ENCODE measurements around the gene PXYLP1.

PXYLP1 gene

DNA sequence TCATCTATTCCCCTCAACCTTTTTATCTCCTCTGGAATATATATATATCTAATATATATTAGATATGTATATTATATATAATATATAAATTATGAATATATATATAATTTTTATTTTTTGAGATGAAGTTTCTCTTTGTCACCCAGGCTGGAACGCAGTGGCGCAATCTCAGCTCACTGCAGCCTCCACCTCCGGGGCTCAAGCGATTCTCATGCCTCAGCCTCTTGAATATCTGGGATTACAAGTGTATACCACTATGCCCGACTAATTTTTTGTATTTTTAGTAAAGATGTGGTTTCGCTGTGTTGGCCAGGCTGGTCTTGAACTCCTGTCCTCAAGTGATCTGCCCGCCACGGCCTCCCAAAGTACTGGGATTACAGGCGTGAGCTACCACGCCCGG, 22.2 kb downstream of the PXYLP1 start:
- Histone ChIP-seq H3K36me3 (ENCODE audit: control insufficient read depth, low read length) (no peaks in the 10 kb centered on the region), H3K27me3 (ENCODE audit: control insufficient read depth, low read length) (no peaks in the 10 kb centered on the region), H3F3A (ENCODE audit: control insufficient read depth, insufficient read depth) (no peaks in the 10 kb centered on the region), H3K4me1 (ENCODE audit: control insufficient read depth, low read length) (no peaks in the 10 kb centered on the region), H3K79me2 (ENCODE audit: control insufficient read depth, low read length) (no peaks in the 10 kb centered on the region), H3K4me3 (ENCODE audit: low read length) (no peak overlapping the region), H3K27ac (ENCODE audit: low read depth, low read length) (no peak overlapping the region), H4K20me1 (ENCODE audit: control insufficient read depth, insufficient read depth, low read depth, low read length) (no peaks in the 10 kb centered on the region), H3K9me3 (ENCODE audit: control insufficient read depth, insufficient read depth, low read length) (no peaks in the 10 kb centered on the region), H3K9me2 (replicated peaks; ENCODE audit: control insufficient read depth, low read length) (no peaks in the 10 kb centered on the region), H3K4me2 (ENCODE audit: low read length) (no peak overlapping the region)
- TF ChIP-seq, protein P1, sequence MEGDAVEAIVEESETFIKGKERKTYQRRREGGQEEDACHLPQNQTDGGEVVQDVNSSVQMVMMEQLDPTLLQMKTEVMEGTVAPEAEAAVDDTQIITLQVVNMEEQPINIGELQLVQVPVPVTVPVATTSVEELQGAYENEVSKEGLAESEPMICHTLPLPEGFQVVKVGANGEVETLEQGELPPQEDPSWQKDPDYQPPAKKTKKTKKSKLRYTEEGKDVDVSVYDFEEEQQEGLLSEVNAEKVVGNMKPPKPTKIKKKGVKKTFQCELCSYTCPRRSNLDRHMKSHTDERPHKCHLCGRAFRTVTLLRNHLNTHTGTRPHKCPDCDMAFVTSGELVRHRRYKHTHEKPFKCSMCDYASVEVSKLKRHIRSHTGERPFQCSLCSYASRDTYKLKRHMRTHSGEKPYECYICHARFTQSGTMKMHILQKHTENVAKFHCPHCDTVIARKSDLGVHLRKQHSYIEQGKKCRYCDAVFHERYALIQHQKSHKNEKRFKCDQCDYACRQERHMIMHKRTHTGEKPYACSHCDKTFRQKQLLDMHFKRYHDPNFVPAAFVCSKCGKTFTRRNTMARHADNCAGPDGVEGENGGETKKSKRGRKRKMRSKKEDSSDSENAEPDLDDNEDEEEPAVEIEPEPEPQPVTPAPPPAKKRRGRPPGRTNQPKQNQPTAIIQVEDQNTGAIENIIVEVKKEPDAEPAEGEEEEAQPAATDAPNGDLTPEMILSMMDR (IDR thresholded peaks at IDR 0.05; ENCODE audit: low read depth, low read length, poor library complexity, severe bottlenecking) = no peak
- no peak for TF ChIP-seq EZH2phosphoT487 (IDR thresholded peaks at IDR 0.05; ENCODE audit: borderline replicate concordance, low read length)

DNA sequence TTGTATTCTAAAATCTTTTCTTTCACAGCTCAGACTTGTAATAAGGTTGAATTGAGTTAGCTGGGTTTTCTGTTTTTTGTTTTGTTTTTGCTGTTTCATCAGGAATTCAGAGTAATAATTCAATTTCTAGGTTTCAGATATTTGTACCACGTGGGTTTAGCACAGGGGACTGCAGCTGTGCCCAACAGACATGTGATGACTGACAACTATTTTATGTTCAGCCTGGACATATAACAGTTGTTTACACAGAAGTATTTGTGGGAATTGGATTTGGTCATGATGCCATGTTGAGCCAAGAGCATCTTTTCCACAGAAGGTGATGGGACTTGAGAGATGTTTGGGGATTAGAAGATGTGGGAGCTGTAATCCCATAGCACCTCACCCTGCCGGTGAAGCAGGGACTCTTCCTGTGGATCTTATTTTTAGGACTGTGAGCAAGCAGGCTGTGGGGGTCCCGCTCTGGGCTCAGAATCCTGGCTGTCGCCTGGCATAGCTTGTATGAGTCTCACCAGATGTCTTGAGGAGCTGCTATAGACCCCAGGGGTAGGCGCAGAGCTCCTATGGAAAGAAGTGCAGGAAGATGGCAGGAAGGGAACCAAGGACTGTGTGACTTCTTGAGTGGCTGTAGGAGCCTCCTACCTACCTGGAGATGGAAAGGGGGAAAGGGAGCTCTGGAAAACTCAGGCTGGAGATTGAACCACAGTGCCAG, 23.7 kb downstream of the PXYLP1 start:
- no peaks in the 10 kb centered on the region for H3K9me2 ChIP-seq (replicated peaks; ENCODE audit: control insufficient read depth, low read length)
- H3F3A ChIP-seq (ENCODE audit: control insufficient read depth, insufficient read depth) = no peaks in the 10 kb centered on the region
- H3K79me2 ChIP-seq (ENCODE audit: control insufficient read depth, low read length) = no peaks in the 10 kb centered on the region
- no peak overlapping the region for H3K27ac ChIP-seq (ENCODE audit: low read depth, low read length)
- H3K4me3 ChIP-seq (ENCODE audit: low read length) = no peak overlapping the region
- H3K9me3 ChIP-seq (ENCODE audit: control insufficient read depth, insufficient read depth, low read length) = no peaks in the 10 kb centered on the region
- H4K20me1 ChIP-seq (ENCODE audit: control insufficient read depth, insufficient read depth, low read depth, low read length) = no peaks in the 10 kb centered on the region
- TF ChIP-seq, protein P1 (IDR thresholded peaks at IDR 0.05; ENCODE audit: low read depth, low read length, poor library complexity, severe bottlenecking) = no peak
- H3K4me1 ChIP-seq (ENCODE audit: control insufficient read depth, low read length) = no peaks in the 10 kb centered on the region
- no peaks in the 10 kb centered on the region for H3K36me3 ChIP-seq (ENCODE audit: control insufficient read depth, low read length)
- no peak overlapping the region for H3K4me2 ChIP-seq (ENCODE audit: low read length)
- H3K27me3 ChIP-seq (ENCODE audit: control insufficient read depth, low read length) = no peaks in the 10 kb centered on the region

DNA sequence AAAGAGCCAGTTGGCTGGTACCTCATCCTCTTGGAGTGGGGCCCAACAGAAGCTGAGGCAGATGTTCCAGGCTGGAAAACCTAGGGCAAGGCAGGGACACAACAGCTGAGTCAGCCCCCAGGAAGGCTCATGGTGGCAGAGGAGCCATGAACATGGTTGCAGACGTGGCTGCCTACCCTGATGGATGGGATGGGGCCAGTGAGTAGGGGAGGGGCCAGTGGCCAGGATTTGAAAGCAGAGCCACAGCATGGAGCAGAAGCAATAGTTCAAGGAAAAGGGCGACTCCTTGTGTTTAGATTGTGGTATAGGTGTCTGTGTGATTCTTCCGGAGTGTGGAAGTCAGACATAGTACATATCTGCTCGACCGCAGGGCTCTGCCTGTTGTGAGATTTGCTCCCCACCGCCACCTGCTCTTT, 24.2 kb downstream of the PXYLP1 start:
- H3K9me3 ChIP-seq (ENCODE audit: control insufficient read depth, insufficient read depth, low read length) = no peaks in the 10 kb centered on the region

More for the DNA sequence above, 24.2 kb downstream of the PXYLP1 start:
- H3K27ac ChIP-seq (ENCODE audit: low read depth, low read length) = no peak overlapping the region
- H3K4me2 ChIP-seq (ENCODE audit: low read length) = no peak overlapping the region
- no peak for TF ChIP-seq EZH2phosphoT487 (IDR thresholded peaks at IDR 0.05; ENCODE audit: borderline replicate concordance, low read length)
- TF ChIP-seq, protein P1 (IDR thresholded peaks at IDR 0.05; ENCODE audit: low read depth, low read length, poor library complexity, severe bottlenecking) = peak; percentile 39
- H3K79me2 ChIP-seq (ENCODE audit: control insufficient read depth, low read length) = no peaks in the 10 kb centered on the region
- no peaks in the 10 kb centered on the region for H3K36me3 ChIP-seq (ENCODE audit: control insufficient read depth, low read length)
- no peak overlapping the region for H3K4me3 ChIP-seq (ENCODE audit: low read length)
- H3K4me1 ChIP-seq (ENCODE audit: control insufficient read depth, low read length) = no peaks in the 10 kb centered on the region
- H3F3A ChIP-seq (ENCODE audit: control insufficient read depth, insufficient read depth) = no peaks in the 10 kb centered on the region
- no peaks in the 10 kb centered on the region for H3K9me2 ChIP-seq (replicated peaks; ENCODE audit: control insufficient read depth, low read length)
- no peaks in the 10 kb centered on the region for H3K27me3 ChIP-seq (ENCODE audit: control insufficient read depth, low read length)
- H4K20me1 ChIP-seq (ENCODE audit: control insufficient read depth, insufficient read depth, low read depth, low read length) = no peaks in the 10 kb centered on the region
